ENCODE results near the gene FABP1. TPM values are rescaled to one million over a fixed set of nuclear protein-coding genes. Genes with fewer than 3 reads are reported as not detected.

Gene FABP1
- total RNA-seq, 6 experiments from 2014 or later: not detected

DNA sequence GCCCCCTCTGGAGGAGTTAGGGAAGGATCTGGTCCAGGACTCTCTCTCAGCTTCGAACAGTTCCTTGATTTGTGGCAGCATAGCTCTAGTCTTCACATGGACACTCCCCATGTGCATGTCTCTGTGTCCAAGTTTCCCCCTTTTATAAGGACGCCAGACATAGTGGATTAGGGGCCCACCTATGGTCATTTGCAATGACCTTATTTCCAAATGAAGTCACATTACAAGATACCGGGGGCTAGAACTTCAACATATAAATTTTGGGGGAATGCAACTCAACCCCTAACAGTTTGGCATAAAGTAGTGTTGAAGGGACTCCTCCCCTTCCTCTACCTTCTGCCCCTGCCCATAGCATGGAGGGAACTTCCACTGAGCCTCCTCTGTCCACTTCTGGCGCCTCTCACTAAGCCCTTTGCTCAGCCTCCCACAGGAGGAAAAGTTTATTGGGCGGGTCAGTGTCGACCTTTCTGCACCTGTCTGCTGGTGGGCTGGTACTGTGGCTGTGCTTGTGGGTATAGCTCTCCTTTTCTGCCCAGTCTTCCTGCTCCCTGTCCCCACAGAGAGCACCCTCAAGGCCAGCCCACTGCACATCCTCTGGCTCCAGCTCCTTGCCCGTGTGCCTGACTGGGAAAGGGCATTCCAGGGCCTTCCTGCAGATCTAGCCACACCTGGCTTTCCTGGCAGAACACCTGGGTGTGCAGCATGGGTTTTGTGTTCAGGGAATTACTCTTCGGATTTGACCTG lies 5.5 kb downstream of the FABP1 start:
- TF ChIP-seq, protein P1, sequence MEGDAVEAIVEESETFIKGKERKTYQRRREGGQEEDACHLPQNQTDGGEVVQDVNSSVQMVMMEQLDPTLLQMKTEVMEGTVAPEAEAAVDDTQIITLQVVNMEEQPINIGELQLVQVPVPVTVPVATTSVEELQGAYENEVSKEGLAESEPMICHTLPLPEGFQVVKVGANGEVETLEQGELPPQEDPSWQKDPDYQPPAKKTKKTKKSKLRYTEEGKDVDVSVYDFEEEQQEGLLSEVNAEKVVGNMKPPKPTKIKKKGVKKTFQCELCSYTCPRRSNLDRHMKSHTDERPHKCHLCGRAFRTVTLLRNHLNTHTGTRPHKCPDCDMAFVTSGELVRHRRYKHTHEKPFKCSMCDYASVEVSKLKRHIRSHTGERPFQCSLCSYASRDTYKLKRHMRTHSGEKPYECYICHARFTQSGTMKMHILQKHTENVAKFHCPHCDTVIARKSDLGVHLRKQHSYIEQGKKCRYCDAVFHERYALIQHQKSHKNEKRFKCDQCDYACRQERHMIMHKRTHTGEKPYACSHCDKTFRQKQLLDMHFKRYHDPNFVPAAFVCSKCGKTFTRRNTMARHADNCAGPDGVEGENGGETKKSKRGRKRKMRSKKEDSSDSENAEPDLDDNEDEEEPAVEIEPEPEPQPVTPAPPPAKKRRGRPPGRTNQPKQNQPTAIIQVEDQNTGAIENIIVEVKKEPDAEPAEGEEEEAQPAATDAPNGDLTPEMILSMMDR (IDR thresholded peaks at IDR 0.05): no peak
- H3K27ac Mint-ChIP-seq: no peak overlapping the region
- no peaks in the 10 kb centered on the region for H3K4me1 Mint-ChIP-seq (ENCODE audit: low read depth)
- no peaks in the 10 kb centered on the region for H3K9me3 Mint-ChIP-seq
- no peak overlapping the region for H3K4me3 Mint-ChIP-seq
- H3K36me3 Mint-ChIP-seq (ENCODE audit: low read depth): no peaks in the 10 kb centered on the region
- no peak for DNase-seq
- H3K27me3 Mint-ChIP-seq (ENCODE audit: insufficient read depth): peaks cover 17% of the 10 kb centered on the region

DNA sequence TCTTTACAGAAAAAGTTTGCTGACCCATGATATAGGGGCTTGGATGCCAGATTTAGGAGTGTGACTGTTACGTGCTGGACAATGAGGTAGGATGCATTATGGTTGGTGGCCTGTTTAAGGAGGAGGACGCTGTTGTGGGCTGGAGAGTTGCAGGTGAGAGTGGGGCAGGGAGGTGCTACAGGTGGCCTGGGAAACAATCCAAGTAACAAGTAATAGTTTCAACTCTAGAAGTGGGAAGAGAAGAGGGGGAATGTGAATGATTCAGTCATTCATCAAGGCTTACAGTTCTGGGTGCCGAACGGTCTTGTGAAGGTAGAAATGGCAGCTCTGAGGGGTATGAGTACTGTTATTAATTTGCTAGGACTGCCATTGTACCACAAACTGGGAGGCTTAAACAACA lies 6.2 kb downstream of the FABP1 start:
- Mint-ChIP-seq H3K4me3 (no peak overlapping the region), H3K4me1 (ENCODE audit: low read depth) (no peaks in the 10 kb centered on the region), H3K9me3 (no peaks in the 10 kb centered on the region), H3K36me3 (ENCODE audit: low read depth) (no peaks in the 10 kb centered on the region), H3K27me3 (ENCODE audit: insufficient read depth) (peaks cover 18% of the 10 kb centered on the region), H3K27ac (no peak overlapping the region)
- no peak for DNase-seq
- TF ChIP-seq, protein P1 (IDR thresholded peaks at IDR 0.05): no peak

DNA sequence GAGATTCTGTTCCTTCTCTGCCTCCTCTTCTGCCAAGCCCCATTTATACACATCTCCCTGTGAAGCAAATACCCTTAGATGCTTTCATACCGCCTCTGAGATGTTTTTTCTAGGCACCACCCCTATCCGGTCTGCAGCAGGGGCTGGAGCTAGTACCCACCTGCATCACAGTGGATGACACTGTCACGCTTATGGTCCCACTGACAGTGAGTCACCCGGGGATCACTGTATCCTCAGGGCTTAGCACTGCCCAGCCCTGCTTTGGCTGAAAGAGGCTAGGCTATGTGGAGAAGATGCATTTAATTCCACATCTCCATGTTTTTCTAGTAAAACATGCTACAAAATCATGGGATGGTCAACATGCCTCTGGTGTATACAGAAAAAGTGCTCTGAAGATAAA lies 9.9 kb downstream of the FABP1 start:
- Mint-ChIP-seq H3K36me3 (ENCODE audit: low read depth) (no peaks in the 10 kb centered on the region), H3K27me3 (ENCODE audit: insufficient read depth) (peaks cover 17% of the 10 kb centered on the region), H3K27ac (no peak overlapping the region), H3K4me3 (no peak overlapping the region), H3K9me3 (no peaks in the 10 kb centered on the region), H3K4me1 (ENCODE audit: low read depth) (no peaks in the 10 kb centered on the region)
- TF ChIP-seq, protein P1 (IDR thresholded peaks at IDR 0.05): no peak
- no peak for DNase-seq

DNA sequence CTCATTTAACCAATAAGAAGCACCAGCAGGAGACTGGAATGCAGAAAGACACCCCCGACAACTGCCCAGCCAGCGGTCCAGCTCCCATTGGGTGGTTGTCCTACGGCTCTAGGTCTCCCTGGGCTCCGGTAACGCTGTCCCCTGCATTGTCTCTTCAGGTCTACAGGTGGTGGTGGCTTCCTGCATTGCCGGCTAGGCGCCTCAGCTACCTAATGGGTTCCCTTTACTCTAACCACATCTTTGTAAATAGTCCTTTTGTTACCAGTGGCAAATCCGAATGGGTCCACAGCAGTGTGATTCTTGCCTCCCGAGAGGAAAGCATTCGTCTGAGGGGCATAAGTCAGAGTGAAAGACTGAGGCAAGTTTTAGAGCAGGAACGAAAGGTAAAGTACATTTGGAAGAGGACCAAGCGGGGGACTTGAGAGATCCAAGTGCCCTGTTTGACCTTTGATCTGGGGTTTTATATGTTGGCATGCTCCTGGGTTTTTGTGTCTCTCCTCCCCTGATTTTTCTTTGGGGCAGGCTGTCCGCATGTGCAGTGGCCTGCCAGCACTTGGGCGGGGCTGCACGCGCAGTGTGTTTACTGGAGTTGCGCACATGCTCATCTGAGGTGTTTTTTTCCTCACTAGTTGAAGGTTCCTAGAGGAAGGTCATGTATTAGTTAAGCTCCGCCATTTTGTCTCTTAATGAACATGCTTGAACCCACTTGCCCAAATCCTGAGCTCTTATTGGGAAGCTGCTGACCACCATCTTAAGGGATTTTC lies 11.0 kb downstream of the FABP1 start:
- Mint-ChIP-seq H3K4me3 (no peak overlapping the region), H3K4me1 (ENCODE audit: low read depth) (no peaks in the 10 kb centered on the region), H3K9me3 (no peaks in the 10 kb centered on the region), H3K36me3 (ENCODE audit: low read depth) (no peaks in the 10 kb centered on the region), H3K27me3 (ENCODE audit: insufficient read depth) (peaks cover 13% of the 10 kb centered on the region), H3K27ac (no peak overlapping the region)
- DNase-seq: no peak
- TF ChIP-seq, protein P1 (IDR thresholded peaks at IDR 0.05): no peak

DNA sequence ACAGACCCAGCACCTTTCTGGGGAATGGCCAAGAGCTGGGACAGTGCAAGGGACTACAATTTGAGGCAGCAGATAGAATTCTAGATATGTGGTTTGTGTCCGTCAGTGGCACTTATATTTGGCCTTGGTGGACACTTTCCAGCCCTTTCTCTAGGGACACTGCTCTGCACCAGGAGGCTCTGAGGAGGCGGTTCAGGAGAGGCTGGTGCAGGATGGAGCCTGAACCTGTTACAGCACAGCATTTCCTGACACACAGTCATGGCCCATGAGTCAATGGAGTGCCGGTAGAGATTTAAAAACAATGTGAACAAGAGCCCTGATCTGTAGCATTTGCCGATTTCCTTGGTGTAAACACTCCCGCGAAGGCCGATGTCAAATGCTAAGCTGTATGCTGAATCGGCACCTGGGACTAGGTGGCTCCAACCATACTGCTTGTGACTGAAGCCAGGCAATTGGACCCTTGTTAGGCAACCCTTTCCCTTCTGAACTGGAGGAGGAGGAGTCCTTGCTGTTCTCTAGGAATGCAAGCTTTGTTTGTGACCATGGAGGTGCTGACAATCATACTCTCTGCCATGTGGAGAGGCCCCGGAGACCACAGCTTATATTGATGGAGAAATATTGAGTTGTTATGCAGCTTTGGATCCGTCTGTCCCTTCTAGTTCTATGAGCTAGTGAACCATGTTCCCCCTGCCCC lies 11.9 kb downstream of the FABP1 start:
- no peak for DNase-seq
- Mint-ChIP-seq H3K27ac (no peak overlapping the region), H3K36me3 (ENCODE audit: low read depth) (no peaks in the 10 kb centered on the region), H3K4me3 (no peak overlapping the region), H3K9me3 (no peaks in the 10 kb centered on the region), H3K4me1 (ENCODE audit: low read depth) (no peaks in the 10 kb centered on the region), H3K27me3 (ENCODE audit: insufficient read depth) (peaks cover 12% of the 10 kb centered on the region; the same call in 1 of the 2 replicates)
- TF ChIP-seq, protein P1 (IDR thresholded peaks at IDR 0.05): no peak
